ENCODE results near the gene FCGR1A.
"Not testable (repeated sequence)": the region's sequence is repeated elsewhere in the genome, so short reads cannot be mapped to it uniquely, and the experiment has no call there.

GRCh38 chr1:149771653-149772425, 10.7 kb upstream of the FCGR1A start:
- TF ChIP-seq POLR2A, POLR2AphosphoS5 (IDR thresholded peaks at IDR 0.05; ENCODE audit: low read depth, low read length): not testable (repeated sequence)

Measured in GM12892 (cell line).